Effector memory CD4-positive, alpha-beta T cell (primary cell): ENCODE results near the gene CATSPER3.

ENCODE experiments used
- DNase-seq, 3 donors: peaks; one replicate each; pipeline ENCODE4 v3.0.0-alpha.2; 2020
- H3K27ac ChIP-seq: 2 replicates; pipeline ENCODE4 v1.7.0; 2013; ENCODE audit warnings: mild to moderate bottlenecking, low read length, moderate library complexity; ENCODE audit not compliant: insufficient read depth, poor library complexity, severe bottlenecking
- H3K27me3 ChIP-seq: replicated peaks from 2 replicates; pipeline ENCODE4 v1.7.0; 2013; ENCODE audit warnings: mild to moderate bottlenecking, low read length; ENCODE audit not compliant: insufficient read depth, control insufficient read depth, poor library complexity, severe bottlenecking
- H3K36me3 ChIP-seq: 2 replicates; pipeline ENCODE4 v1.7.0; 2013; ENCODE audit warnings: mild to moderate bottlenecking, low read length, moderate library complexity; ENCODE audit not compliant: control insufficient read depth, insufficient read depth
- H3K4me1 ChIP-seq: 2 replicates; pipeline ENCODE4 v1.7.0; 2013; ENCODE audit warnings: low read length, mild to moderate bottlenecking; ENCODE audit not compliant: control insufficient read depth, insufficient read depth, poor library complexity, severe bottlenecking
- H3K4me3 ChIP-seq: 2 replicates; pipeline ENCODE4 v1.7.0; 2013; ENCODE audit warnings: low read length, low read depth, mild to moderate bottlenecking; ENCODE audit not compliant: insufficient read depth, poor library complexity, severe bottlenecking
- H3K9me3 ChIP-seq: 2 replicates; pipeline ENCODE4 v1.7.0; 2013; ENCODE audit warnings: mild to moderate bottlenecking, low read length, moderate library complexity; ENCODE audit not compliant: control insufficient read depth

Gene CATSPER3

DNA sequence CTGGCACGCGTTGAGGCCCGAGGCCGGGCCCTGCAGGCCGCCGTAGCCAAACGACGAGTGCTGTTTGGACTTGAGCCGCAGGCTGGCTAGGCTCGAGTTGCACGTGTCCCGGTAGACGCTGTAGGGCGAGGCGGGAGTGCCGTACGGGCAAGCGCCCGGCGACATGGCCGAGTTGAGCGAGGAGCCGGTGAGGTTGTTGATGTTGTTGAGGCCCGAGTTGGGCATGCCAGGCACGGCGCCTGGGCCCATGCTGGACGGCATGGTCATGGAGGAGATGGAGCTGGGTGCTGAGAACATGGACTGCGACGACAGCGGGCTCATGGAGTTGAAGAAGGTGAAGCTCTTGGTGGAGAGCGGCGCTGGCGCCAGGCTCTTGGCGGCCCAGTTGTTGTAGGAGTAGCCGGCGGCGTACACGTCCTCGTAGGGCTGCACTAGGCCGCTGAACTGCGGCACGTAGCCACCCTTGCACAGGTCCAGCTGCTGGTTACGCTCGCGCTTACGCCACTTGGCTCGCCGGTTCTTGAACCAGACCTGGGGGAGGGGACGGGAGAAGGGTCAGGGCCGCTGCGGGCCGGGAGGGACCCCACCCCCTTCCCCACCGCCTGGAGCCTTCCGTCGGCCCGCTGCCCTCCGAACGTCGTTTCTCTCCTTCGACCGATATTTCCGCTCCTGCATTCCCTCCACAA lies 61.2 kb downstream of the CATSPER3 start:
- Histone ChIP-seq H3K9me3 (no peaks in the 10 kb centered on the region), H3K36me3 (no peaks in the 10 kb centered on the region), H3K27me3 (peaks cover 47% of the 10 kb centered on the region), H3K4me3 (no peak overlapping the region), H3K27ac (no peak overlapping the region), H3K4me1 (peaks cover 17% of the 10 kb centered on the region)
- DNase-seq, result no peak

- Histone ChIP-seq H3K4me1 (peaks cover 17% of the 10 kb centered on the region), H3K9me3 (no peaks in the 10 kb centered on the region), H3K36me3 (no peaks in the 10 kb centered on the region), H3K27ac (no peak overlapping the region), H3K4me3 (no peak overlapping the region), H3K27me3 (peaks cover 47% of the 10 kb centered on the region)
- DNase-seq, result no peak
Observed at GRCh38 chr5:135029477-135030122, 61.9 kb downstream of the CATSPER3 start.

DNA sequence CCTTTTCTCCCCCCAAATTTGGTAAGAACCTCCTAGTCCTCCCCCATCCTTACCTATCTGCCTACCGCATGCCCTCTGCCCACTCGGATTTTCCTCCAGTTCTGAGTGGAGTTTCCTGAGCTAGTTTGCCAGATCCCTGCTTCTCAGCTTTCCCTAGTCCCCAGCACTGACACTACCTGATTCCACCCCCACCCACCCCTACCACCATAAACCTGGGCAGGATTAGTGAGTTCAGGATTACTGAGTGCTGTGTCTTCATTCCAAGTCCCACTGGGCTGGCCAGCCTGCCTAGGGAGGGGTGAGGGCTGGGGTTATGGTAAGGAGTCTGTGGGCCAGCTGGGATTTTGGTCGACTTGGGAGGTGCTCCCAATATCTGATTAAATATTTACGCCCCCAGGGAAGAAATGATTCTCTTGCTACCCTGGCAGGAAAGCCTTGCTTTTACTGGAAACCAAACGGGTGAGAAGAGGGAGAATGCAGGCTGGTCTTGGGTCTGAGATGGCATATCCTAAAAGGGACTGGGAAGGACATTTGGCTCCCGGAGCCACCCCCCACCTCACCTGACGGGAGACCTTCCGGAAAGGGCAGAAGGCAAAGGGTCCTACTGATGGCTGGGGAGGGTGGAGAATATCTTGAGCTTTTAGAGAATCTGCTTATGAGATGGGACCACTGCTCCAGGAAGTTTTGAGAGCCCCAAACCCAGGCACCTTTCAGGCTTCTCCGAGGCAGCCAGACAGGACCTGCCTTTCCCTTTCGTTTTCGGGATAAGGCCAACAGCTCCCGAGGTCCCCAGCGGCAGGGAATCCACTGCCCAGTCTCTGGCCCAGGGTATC lies 62.6 kb downstream of the CATSPER3 start:
- Histone ChIP-seq H3K27ac (no peak overlapping the region), H3K27me3 (peaks cover 53% of the 10 kb centered on the region), H3K36me3 (no peaks in the 10 kb centered on the region), H3K9me3 (no peaks in the 10 kb centered on the region), H3K4me3 (no peak overlapping the region), H3K4me1 (peaks cover 17% of the 10 kb centered on the region)
- DNase-seq, result no peak

DNA sequence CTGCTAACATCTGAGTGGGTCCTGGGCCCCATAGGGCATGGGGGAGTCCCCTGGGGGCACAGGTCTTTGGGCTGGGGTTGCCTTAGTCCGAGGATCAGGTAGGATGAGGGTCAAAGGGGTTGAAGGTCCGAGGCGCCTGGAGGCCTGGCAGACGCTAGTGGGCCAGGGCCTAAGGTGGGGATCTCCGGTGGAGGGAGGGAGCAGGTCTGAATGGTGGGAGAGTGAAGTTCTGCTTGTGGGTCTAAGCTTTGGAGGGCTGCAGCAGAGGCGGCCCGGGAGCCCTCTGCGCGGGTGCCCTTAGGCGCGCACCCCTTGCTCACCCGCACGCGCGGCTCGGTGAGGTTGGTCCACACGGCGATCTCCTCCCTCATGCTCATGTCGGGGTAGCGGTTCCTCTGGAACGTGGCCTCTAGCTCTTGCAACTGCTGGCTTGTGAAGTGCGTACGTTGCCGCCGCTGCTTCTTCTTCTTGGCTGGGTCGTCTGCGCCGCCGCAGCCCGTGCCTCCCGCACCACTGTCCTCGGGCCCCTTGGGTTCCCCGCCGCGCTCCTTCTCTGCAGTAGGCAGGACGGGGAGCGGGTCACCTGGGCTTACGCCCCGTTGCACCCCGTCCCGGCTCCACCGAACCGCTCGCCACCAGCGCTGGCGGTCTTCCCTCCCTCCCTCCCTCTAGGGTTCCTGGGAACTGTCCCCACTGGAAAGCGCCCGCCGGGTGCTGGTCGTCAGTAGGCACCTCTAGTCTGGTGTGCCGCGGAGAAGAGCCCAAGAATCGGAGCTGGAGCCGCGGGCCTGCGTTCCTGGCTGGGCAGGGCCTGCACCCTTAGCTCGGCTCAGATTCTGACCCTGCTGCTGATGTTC lies 63.5 kb downstream of the CATSPER3 start:
- Histone ChIP-seq H3K27me3 (peaks cover 56% of the 10 kb centered on the region), H3K4me1 (peaks cover 17% of the 10 kb centered on the region), H3K9me3 (no peaks in the 10 kb centered on the region), H3K36me3 (no peaks in the 10 kb centered on the region), H3K27ac (no peak overlapping the region), H3K4me3 (no peak overlapping the region)
- no peak for DNase-seq

GRCh38 chr5:135031813-135032694 lies 64.3 kb downstream of the CATSPER3 start:
- peaks cover 56% of the 10 kb centered on the region for H3K27me3 ChIP-seq
- no peak overlapping the region for H3K4me3 ChIP-seq

GRCh38 chr5:135032695-135032998 lies 64.9 kb downstream of the CATSPER3 start:
- DNase-seq, result no peak
- peaks cover 61% of the 10 kb centered on the region for H3K27me3 ChIP-seq
- H3K36me3 ChIP-seq, result no peaks in the 10 kb centered on the region
- H3K27ac ChIP-seq, result no peak overlapping the region
- H3K4me3 ChIP-seq, result no peak overlapping the region
- H3K9me3 ChIP-seq, result no peaks in the 10 kb centered on the region
- peaks cover 17% of the 10 kb centered on the region for H3K4me1 ChIP-seq

More at GRCh38 chr5:135031813-135032694, 64.3 kb downstream of the CATSPER3 start:
- Histone ChIP-seq H3K9me3 (no peaks in the 10 kb centered on the region), H3K4me1 (peaks cover 17% of the 10 kb centered on the region), H3K27ac (no peak overlapping the region), H3K36me3 (no peaks in the 10 kb centered on the region)
- DNase-seq, result no peak

DNA sequence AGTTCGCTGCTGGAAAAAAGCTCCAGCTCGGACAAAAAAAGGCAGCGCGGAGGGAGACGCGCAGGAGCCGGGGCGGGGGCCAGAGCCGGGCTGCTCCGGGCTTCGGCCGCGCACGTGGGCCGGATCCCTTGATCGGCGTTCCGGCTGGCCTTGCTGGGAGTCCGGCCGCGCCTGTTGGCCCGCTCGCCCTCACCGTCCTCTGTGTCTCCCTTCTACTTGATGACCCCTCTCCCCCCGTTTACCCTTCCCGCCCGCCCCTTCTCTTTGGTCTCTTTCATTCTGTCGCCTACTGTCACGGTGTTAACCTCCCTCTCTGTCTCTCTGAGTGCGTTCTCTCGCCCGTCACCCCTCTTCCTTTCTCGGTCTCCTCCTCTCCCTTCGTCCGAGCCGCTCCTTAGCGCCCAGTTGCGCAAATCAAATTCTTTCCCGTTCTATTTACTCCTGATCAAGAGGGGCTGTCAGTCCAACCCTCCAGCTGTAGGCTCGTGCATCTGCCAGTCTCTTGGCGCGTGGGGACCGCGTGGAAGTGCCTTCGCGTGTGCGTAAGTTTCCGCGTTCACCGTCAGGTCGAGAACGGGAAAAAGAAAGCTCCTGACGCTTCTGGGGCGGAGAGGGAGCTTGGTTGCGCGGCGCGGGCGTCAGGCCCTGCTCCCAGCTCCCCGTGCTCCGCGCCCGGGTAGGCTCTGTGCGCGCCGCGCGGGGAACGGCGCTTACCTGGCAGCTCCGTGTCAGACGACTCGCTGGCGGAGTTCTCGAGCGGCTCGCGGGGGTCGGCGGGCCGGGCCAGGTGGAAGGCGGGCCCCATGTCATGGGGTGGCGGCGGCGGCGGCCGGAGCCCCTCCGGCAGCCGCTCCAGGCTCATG lies 65.5 kb downstream of the CATSPER3 start:
- no peak for DNase-seq
- Histone ChIP-seq H3K4me1 (peaks cover 17% of the 10 kb centered on the region), H3K9me3 (no peaks in the 10 kb centered on the region), H3K27me3 (peaks cover 67% of the 10 kb centered on the region), H3K27ac (no peak overlapping the region), H3K36me3 (no peaks in the 10 kb centered on the region), H3K4me3 (peak overlapping the region; percentile 47)

DNA sequence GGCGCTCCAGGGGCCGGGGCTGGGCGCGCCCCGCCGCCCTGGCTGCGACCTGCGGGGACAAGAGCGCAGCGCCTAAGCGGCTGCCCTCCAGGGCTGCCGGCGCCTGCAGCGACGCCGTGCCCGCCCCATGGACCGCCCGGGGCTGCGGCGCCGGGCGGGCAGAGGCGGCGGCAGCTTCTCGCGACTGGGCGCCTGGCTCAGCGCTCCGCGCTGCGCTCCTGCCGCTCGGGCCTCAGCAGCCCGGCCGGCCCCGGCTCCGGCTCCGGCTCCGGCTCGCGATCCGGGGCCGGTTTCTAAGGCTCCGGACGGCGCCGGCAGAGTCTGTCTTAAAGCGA lies 66.2 kb downstream of the CATSPER3 start, which contains the start of gene PITX1:
TSS of gene PITX1 (minus strand) at position 328 of the 335 bp plus-strand sequence. CDS start 347 bp downstream, outside the sequence.
- H3K36me3 ChIP-seq, result no peaks in the 10 kb centered on the region
- no peak within 1 kb of the TSS for H3K27ac ChIP-seq
- no peak for DNase-seq
- peaks cover 21% of the 10 kb centered on the region for H3K4me1 ChIP-seq
- H3K9me3 ChIP-seq, result no peaks in the 10 kb centered on the region
- peaks cover 67% of the 10 kb centered on the region for H3K27me3 ChIP-seq
- peak within 1 kb of the TSS; percentile 47 for H3K4me3 ChIP-seq
